Measurements from ENCODE around the gene TTC12. TPM values are rescaled to one million over a fixed set of nuclear protein-coding genes. Genes with fewer than 3 reads are reported as not detected.

Gene TTC12
- total RNA-seq, 1 donor from 2014 or later, result 17.6 TPM

GRCh38 chr11:113373306-113373705 lies 58.9 kb downstream of the TTC12 start:
- intact Hi-C loops (cut with DNase I), result no loop called here
- peaks cover 14% of the 10 kb centered on the region for H3K36me3 ChIP-seq
- no peaks in the 10 kb centered on the region for H3K27me3 ChIP-seq (ENCODE audit: low read depth)
- H3K9me3 ChIP-seq, result no peaks in the 10 kb centered on the region
- no peak overlapping the region for H3K27ac ChIP-seq
- DNase-seq, result no peak
- no peak overlapping the region for H3K4me3 ChIP-seq
- H3K4me1 ChIP-seq, result no peaks in the 10 kb centered on the region
- no peak for ATAC-seq
- no peak for TF ChIP-seq CTCF (IDR thresholded peaks at IDR 0.05)

GRCh38 chr11:113373981-113374560 lies 59.7 kb downstream of the TTC12 start:
- no peak for ATAC-seq
- Histone ChIP-seq H3K27me3 (ENCODE audit: low read depth) (no peaks in the 10 kb centered on the region), H3K4me1 (no peaks in the 10 kb centered on the region), H3K4me3 (no peak overlapping the region), H3K27ac (no peak overlapping the region), H3K36me3 (peaks cover 6% of the 10 kb centered on the region), H3K9me3 (no peaks in the 10 kb centered on the region)
- intact Hi-C loops (cut with DNase I), result no loop called here
- TF ChIP-seq CTCF (IDR thresholded peaks at IDR 0.05), result no peak
- DNase-seq, result no peak

GRCh38 chr11:113375402-113375801 lies 61.0 kb downstream of the TTC12 start:
- Histone ChIP-seq H3K36me3 (no peaks in the 10 kb centered on the region), H3K27me3 (ENCODE audit: low read depth) (no peaks in the 10 kb centered on the region), H3K4me3 (no peak overlapping the region), H3K4me1 (no peaks in the 10 kb centered on the region), H3K9me3 (no peaks in the 10 kb centered on the region), H3K27ac (no peak overlapping the region)
- intact Hi-C loops (cut with DNase I), result no loop called here
- TF ChIP-seq CTCF (IDR thresholded peaks at IDR 0.05), result no peak
- DNase-seq (no peak), ATAC-seq (no peak)

- Histone ChIP-seq H3K9me3 (no peaks in the 10 kb centered on the region), H3K36me3 (no peaks in the 10 kb centered on the region), H3K4me1 (no peaks in the 10 kb centered on the region), H3K27ac (no peak overlapping the region), H3K4me3 (no peak overlapping the region), H3K27me3 (ENCODE audit: low read depth) (no peaks in the 10 kb centered on the region)
- ATAC-seq (peak; percentile 42 to 43), DNase-seq (no peak)
- no peak for TF ChIP-seq CTCF (IDR thresholded peaks at IDR 0.05)
- intact Hi-C loops (cut with DNase I), result no loop called here
These were observed 61.8 kb downstream of the TTC12 start for GRCh38 chr11:113376156-113376555.

- intact Hi-C loops (cut with DNase I), result no loop called here
- H3K4me1 ChIP-seq, result no peaks in the 10 kb centered on the region
- no peak for DNase-seq
- H3K9me3 ChIP-seq, result no peaks in the 10 kb centered on the region
- no peak for TF ChIP-seq CTCF (IDR thresholded peaks at IDR 0.05)
- H3K4me3 ChIP-seq, result no peak overlapping the region
- no peaks in the 10 kb centered on the region for H3K27me3 ChIP-seq (ENCODE audit: low read depth)
- ATAC-seq, result no peak
- no peak overlapping the region for H3K27ac ChIP-seq
- no peaks in the 10 kb centered on the region for H3K36me3 ChIP-seq
These were observed 63.5 kb downstream of the TTC12 start for GRCh38 chr11:113377681-113378412.

All from lower lobe of right lung (tissue), 2 donors.